GM21381 (cell line): ENCODE measurements around the gene FAM81B.

Experiments used
- ATAC-seq: cut with Tn5 transposase; IDR thresholded peaks from one replicate; pipeline ENCODE4 v1.9.1; 2021; ENCODE audit warnings: mild to moderate bottlenecking, moderate library complexity; ENCODE audit not compliant: unreplicated experiment

FAM81B gene

DNA sequence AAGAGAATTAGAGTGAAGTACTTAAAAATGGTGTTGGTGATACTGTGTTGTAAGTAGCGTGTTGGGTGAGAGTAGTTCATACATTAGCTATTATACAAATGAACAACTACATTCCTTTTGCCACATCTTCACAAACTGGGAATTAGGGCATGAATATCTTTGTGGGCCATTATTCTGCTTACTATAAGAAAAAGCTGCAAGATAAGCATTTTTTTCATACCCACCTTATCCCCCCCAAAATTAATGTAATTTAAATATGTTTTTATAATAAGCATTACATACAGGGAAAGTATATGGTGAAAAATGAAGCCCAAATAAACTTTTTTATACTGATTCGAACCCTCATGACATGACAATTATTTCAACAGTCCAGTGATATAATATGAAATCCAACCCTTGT lies 69.5 kb downstream of the FAM81B start:
- no peak for ATAC-seq

DNA sequence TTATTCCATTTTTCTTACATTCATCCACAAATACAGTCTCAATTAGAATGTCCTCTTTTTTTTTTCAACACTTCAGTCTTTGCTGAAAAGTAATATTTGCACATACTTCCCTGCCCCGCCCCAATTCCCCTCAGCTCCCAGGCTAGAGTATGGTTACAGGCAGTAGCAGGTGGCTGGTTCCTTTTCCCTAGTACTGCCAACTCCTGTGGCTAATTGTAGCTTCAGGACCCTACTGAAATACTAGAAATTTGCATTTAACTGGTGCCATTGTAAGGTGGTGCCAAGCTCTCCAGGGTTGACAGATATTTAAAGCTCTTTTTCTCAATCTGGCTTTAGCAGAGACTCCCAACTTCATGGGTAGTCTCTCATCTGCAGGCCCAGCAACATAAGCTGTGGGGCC lies 80.3 kb downstream of the FAM81B start:
- ATAC-seq, result no peak

DNA sequence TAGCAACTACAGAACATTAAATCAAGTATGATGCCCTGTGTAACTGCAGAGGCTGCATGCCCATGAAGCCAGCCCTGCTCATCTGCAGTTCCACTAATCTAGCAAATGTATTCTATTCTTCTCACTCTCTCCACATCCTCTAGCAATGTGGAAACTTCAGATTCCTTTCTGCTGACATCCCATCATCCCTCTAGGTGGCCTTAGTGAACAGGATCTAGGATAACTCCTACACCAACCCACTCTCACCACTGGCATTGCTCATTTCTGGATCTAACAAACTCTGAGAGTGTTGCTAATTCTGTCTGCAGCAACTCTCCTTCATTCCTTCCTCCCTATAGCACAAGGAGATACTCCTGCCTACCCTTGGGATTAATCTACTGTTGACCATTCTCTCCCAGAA lies 80.8 kb downstream of the FAM81B start:
- no peak for ATAC-seq

DNA sequence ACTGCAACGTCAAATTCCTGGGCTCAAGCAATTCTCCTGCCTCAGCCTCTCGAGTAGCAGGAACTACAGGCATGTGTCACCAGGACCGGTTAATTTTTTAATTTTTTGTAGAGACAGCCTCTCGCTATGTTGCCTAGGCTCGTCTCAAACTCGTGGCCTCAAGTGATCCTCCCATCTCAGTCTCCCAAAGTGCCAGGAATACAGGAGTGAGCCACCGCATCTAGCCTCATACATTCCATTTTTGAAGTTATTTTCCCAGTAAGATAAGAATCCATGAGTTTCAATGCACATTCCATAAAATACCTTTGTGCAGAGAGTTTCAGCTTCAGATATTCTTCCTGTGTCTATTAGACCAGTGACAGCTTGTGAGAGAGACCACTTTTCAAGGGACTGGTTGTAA lies 93.3 kb downstream of the FAM81B start:
- no peak for ATAC-seq

DNA sequence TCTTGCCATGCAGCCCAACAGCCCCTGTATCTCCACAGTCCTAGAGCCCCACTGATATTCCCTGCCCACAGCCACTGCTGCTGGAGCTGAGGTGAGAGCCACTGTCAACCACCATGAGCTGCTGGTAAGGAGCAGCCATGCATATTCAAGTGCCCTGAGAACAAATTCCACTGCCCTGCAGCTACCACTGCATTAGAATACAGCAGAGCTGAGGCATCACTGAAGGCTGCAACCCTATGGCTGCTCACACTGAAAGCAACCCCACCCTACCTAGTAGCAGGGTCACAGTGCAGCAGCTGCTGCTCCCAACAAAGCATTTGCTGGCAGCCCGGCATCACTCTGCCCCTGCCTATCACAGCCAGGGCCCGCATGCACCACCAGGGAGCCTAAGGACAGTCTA lies 95.0 kb downstream of the FAM81B start:
- ATAC-seq, result no peak

DNA sequence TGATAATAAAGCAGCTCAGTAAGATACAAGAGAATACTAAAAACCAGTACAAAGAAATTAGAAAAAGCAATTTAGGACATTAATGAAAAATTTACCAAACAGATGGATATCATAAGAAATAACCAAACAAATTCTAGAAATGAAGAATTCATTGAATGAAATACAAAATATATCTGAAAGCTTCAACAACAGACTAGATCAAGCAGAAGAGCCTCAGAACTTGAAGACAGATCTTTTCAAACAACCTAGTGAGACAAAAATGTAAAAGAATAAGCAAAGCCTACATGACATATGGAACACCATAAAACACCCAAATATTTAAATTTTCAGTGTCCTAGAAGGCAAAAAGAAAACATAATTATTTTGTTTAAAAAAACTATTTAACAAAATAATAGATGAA lies 96.7 kb downstream of the FAM81B start:
- ATAC-seq, result no peak
